Epithelial cell of prostate (primary cell): ENCODE results near the gene WDR70.
"Not testable (repeated sequence)": the region's sequence is repeated elsewhere in the genome, so short reads cannot be mapped to it uniquely, and the experiment has no call there.

Experiments
- DNase-seq: peaks from one replicate; pipeline ENCODE4 v3.0.0-alpha.2; 2011; ENCODE audit warnings: low read depth, low spot score
- H3K27ac ChIP-seq: fragments of 450-650 bp; 2 replicates; pipeline ENCODE4 v1.5.1; 2017; ENCODE audit warnings: mild to moderate bottlenecking

The WDR70 gene

DNA sequence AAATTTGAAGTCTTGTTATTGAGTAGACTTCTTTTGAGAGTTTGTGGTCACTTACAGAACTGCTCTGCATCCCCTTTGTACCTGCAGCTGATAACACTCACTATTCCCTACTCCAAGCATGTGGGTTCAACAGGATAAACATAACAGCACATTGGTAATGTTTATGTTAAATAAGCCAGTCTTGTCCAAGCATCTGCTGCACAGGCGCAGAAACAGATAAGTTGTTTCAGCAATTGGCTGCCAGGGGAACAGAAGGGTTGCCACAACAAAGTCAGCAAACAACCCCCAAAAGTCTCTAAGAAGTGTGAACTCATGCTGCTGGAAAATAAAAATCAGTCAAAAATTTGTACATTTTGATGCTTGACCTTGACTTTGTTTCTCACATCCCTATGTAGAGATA is 286.2 kb downstream of the WDR70 start:
- DNase-seq = no peak
- H3K27ac ChIP-seq = no peak overlapping the region

DNA sequence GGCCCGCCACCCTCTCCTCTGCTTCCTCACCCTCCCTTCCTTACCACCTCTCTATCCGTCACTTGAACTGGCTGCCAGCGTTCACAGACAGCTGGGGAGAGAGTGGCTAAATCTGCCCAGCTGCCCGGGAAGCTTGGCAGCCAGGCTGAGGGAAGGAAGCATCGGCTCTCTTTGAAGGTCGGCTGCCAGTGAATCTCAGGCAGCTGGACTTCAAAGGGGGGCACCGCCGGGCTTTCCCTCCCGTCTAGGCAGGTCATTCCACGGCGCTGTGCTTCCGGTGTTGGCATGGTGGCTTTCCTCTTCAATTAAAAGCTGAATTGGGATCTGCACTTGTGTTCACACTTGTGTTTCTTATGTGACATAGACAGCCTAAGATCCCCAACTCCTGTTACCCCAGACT is 286.8 kb downstream of the WDR70 start:
- H3K27ac ChIP-seq = no peak overlapping the region
- DNase-seq = no peak

DNA sequence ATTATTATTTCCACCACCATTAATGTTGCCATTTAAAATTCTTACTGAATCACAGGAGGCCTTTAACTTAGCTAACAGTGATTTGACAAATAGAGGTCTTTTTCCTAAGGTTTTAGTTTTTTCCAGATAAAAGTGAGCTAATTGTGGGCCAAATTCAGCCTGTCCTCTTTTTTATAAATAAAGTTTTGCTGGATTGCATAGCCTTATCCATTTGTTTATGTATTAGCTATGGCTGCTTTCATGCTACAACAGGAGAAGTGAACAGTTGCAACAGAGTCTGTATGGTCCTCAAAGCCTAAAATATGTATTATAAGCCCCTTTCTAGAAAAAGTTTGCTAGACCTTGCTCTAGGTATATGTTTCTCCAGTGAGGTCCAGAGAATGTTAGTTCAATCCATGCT is 288.3 kb downstream of the WDR70 start:
- DNase-seq = no peak

DNA sequence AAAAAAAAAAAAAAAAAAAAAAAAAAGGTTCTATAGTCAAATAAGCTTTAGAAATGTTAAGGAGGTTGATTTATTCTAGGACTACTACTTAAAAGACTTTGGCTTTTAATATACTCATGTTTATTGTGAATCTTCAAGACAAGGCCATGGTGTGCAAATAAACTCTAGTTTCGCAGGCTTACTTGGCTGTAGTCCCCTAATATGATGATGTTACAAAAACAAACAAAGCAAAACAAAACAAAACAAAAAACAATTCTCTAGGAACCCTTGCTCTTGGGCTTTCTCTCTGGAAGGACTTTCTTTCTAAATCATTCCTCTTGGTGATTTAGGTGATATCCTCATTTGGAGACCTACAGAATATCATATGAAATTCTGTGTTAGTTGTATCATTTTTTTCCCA is 288.7 kb downstream of the WDR70 start:
- peak overlapping the region; percentile 39 for H3K27ac ChIP-seq
- no peak for DNase-seq

More for the DNA sequence above, 288.3 kb downstream of the WDR70 start:
- H3K27ac ChIP-seq = no peak overlapping the region

DNA sequence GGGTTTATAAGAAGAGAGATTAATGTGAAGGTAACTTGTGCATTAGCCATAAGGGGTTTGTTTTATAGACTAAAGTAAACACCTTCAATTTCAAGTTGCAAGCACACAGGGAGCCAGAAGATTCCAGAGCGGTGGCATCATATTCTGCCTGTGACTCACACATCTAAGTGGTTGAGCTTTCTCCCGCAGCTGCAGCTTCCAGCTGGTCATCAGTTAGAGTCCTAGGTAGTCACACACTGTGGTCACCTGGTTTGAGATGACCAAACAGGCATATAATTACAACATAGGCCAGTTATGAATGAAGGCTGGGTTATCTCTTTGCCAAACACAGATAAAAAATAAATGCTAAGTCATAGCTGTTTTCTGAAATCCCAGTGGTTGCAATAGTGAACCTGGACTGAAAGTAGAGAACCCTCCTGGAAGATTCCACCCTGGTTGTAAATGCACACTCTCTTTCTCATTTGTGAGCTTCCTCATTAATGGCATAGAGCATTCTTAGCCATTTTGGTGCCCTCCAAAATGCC is 289.5 kb downstream of the WDR70 start:
- DNase-seq = peak; percentile 93
- peak overlapping the region; percentile 39 for H3K27ac ChIP-seq

DNA sequence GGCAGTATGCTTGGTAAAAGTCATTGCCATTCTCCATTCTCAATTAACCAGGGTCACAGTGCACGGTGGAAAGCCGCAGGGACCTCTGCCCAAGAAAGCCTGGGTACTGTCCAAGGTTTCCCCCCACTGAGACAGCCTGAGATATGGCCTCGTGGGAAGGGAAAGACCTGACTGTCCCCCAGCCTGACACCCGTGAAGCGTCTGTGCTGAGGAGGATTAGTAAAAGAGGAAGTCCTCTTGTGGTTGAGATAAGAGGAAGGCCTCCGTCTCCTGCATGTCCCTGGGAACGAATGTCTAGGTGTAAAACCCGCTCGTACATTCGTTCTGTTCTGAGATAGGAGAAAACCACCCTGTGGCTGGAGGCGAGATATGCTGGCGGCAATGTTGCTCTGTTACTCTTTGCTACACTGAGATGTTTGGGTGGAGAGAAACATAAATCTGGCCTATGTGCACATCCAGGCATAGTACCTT is 293.0 kb downstream of the WDR70 start:
- DNase-seq, H3K27ac ChIP-seq: not testable (repeated sequence)

DNA sequence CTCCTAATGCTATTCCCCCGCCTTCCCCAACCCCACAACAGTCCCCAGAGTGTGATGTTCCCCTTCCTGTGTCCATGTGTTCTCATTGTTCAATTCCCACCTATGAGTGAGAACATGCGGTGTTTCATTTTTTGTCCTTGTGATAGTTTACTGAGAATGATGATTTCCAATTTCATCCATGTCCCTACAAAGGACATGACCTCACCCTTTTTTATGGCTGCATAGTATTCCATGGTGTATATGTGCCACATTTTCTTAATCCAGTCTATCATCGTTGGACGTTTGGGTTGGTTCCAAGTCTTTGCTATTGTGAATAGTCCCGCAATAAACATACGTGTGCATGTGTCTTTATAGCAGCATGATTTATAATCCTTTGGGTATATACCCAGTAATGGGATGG is 295.2 kb downstream of the WDR70 start:
- not testable (repeated sequence) for H3K27ac ChIP-seq

DNA sequence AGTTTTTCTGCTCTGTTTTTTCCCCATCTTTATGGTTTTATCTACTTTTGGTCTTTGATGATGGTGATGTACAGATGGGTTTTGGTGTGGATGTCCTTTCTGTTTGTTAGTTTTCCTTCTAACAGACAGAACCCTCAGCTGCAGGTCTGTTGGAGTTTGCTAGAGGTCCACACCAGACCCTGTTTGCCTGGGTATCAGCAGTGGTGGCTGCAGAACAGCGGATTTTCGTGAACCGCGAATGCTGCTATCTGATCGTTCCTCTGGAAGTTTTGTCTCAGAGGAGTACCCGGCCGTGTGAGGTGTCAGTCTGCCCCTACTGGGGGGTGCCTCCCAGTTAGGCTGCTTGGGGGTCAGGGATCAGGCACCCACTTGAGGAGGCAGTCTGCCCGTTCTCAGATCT is 300.2 kb downstream of the WDR70 start:
- not testable (repeated sequence) for DNase-seq

More for the DNA sequence above, 295.2 kb downstream of the WDR70 start:
- DNase-seq = not testable (repeated sequence)

DNA sequence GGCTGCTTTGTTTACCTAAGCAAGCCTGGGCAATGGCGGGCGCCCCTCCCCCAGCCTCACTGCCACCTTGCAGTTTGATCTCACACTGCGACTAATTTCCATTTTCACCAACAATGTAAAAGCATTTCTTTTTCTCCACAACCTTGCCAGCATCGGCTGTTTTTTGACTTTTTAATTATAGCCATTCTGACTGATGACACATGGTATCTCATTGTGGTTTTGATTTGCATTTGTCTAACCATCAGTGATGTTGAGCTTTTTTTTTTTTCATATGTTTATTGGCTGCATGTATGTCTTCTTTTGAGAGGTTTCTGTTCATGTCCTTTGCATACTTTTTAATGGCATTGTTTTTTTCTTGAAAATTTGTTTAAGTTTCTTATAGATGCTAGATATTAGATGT is 300.8 kb downstream of the WDR70 start:
- DNase-seq, H3K27ac ChIP-seq: not testable (repeated sequence)

More for the DNA sequence above, 300.2 kb downstream of the WDR70 start:
- not testable (repeated sequence) for H3K27ac ChIP-seq

DNA sequence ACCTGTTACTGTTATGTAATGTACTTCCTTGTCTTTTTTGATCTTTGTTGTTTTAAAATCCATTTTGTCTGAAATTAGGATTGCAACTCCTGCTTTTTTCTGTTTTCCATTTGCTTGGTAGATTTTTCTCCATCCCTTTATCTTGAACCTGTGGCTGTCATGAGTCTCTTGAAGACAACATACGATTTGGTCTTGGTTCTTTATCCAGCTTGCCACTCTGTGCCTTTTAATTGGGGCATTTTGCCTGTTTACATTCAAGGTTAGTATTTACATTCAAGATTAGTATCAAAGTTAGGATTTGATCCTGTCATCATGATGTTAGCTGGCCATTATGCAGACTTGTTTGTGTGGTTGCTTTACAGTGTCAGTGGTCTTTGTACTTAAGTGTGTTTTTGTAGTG is 304.0 kb downstream of the WDR70 start:
- DNase-seq = no peak
- H3K27ac ChIP-seq = no peak overlapping the region

DNA sequence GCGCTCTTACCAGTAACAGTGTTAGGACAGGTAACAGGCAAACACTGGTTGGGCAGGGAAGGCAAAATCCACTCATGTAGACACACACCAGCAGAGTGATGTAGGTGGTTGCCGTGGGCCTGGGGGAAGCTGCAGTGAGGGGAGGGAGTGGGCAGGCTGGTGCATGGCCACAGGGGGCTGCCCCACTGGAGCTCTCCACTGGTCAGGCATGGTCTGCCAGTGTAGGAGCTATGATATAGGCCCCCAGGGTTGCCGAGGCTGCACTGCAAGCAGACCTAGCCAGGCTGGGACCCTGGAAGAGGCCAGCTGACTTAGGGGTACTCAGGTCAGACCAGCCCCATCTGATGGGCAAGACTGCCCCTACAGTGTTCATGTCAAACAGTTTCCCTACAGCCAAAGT is 306.1 kb downstream of the WDR70 start:
- DNase-seq = no peak
- no peak overlapping the region for H3K27ac ChIP-seq

DNA sequence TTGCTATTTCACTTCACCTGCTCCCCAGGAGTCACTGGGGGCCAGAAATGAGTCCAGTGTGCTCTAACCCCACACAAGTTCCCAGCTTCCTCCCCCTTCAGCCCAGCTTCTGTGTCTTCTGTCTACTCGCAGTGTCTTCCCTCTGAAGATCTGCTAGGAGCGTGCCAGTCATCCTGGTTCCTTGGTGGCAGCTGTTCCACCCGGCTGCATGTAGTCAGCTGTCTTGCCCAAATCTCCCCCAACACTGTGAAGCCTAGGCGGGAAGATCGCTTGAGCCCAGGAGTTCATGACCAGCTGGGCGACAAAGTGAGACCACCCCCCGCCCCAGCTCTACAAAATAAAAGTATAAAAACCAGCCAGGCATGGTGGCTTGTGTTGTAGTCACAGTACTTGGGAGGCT is 306.7 kb downstream of the WDR70 start:
- no peak overlapping the region for H3K27ac ChIP-seq
- DNase-seq = no peak

DNA sequence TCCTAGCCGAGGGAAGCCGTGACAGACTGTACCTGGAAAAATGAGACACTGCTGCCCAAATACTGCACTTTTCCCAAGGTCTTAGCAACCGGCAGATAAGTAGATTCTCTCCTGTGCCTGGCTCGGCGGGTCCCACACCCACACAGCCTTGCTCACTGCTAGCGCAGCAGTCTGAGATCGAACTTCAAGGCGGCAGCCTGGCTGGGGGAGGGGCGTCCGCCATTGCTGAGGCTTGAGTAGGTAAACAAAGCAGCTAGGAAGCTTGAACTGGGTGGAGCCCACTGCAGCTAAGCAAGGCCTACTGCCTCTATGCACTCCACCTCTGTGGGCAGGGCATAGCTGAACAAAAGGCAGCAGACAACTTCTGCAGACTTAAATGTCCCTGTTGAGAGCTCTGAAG is 309.8 kb downstream of the WDR70 start:
- DNase-seq, H3K27ac ChIP-seq: not testable (repeated sequence)

DNA sequence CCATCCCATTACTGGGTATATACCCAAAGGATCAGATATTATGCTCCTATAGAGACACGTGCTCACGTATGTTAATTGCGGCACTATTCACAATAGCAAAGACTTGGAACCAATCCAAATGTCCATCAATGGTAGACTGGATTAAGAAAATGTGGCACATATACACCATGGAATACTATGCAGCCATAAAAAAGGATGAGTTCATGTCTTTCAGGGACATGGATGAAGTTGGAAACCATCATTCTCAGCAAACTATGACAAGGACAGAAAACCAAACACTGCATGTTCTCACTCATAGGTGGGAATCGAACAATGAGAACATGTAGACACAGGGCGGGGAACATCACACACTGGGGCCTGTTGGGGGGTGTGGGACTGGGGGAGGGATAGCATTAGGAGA is 315.2 kb downstream of the WDR70 start:
- not testable (repeated sequence) for DNase-seq, H3K27ac ChIP-seq

DNA sequence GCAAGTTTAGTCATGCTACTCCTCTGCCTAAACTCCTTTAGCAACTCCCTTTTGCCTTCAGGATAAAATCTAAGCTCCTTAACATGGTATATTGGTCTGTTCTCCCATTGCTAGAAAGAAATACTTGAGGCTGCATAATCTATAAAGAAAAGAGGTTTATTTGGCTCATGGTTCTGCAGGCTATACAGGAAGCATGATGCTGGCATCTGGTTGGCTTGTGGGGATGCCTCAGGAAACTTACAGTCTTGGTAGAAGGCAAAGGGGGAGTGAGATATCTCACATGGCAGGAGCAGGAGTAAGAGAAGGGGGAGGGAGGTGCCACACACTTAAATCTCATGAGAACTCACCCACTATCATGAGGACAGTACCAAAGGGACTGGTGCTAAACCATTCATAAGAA is 315.7 kb downstream of the WDR70 start:
- no peak overlapping the region for H3K27ac ChIP-seq
- DNase-seq = no peak

DNA sequence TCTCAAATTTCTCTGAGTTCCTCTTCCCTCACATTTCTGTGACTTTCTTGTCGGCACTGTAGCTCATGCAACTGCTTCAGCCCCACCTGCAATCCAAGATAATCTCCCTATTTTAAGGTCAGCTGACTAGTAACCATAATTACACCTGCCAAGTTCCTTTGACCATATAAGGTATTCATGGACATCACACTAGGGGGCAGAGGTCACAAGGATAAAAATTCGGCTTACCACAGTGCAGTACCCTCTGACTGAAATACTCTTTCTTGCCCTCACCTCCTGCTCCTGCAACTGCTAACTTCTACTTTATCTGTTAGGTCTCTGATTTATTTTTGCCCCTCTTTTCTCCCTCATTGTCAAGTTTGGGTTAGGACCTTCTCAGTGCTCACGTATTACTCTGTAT is 316.5 kb downstream of the WDR70 start:
- H3K27ac ChIP-seq = no peak overlapping the region
- no peak for DNase-seq

DNA sequence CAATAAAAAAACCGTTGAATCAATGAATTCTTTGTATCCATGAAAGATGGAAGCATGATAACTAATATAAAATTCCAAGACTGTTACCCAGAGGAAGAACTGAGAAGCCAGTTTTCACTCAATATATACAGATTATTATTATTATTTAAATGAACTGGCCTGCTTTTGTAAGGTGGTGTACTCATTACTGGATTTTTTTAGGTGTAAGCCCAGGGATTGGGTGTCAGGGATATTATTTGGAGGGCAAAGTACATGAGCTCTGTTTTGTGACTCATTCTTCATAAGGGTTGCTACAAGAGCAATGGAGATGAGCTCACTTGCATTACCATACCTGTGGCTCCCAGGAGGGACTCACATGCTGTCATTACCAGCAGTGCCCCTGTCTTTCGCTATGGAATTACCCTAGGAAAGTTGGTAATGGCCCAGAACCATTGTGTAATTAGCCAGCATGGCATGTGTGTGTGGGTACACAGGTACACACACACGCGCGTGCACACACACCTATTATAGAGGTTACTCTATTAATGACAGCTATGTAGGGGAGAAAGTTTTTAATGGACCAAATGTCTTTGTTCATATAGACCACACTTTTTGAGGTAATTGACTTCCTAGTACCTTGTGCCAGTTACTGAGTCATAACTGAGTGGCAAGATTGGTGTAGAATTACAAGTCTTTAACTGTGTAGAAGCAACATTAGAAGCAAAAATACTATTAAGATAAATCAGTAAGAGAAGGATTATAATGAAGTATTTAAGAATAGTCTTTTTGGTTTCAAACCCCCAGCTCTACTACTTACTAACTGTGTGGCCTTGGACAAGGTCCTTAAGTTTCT is 317.3 kb downstream of the WDR70 start:
- H3K27ac ChIP-seq = peak overlapping the region; percentile 43
- peak; percentile 73 for DNase-seq

DNA sequence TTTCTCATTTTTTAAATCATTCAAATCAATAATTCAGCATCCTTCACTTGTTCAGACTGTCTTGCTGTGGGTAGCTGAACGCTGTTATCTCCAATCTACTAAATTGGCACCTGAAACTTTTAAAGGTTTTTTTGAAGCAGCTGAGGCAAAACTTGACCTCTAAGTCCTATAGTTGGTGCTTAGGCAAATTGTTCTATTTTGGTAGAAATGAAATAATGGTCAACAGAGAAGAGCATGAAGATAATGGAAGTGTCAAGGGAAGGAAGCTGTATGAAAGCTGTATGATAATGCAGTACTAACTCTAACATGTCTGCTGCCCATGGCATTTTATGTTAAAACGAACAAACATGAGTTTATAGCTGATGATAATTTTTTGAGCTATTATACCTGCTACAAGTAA is 322.8 kb downstream of the WDR70 start:
- H3K27ac ChIP-seq = no peak overlapping the region
- DNase-seq = no peak

DNA sequence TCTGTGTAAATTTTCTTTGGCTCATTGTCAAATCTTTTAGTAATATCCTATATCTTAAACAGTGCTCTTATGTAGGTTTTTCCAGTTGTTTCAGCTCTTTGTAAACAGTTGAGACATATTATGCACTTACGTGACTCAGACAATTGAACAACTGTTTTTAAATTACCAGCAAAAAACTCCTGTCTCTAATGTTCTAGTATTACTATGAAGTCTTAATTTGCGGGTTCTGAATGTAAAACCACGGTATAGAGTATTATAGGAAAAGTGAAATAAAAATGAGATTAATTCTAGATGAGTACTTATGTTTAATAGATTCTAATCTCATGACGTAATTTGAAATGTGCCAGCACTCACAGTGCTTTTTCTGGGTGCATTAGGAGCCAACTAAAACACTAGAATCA is 324.7 kb downstream of the WDR70 start:
- DNase-seq = no peak
- no peak overlapping the region for H3K27ac ChIP-seq

DNA sequence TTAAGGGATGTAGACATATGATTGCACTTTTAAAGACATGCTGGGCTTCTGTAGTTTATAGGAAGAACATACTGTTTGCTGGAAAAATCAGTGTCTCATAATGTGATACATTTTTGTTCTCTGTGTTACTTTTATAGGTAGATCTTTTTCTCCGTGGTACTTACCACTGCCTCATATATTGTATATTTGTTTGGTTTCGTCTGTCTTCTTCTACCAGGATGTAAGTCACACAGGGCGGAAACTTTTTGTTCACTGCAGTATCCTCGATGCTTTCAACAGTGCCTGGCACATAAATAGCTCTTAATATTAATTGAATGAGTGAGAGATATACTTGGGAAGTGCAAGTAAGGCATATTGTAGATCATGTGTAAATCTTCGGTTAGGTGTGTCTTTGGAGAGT is 325.3 kb downstream of the WDR70 start:
- H3K27ac ChIP-seq = no peak overlapping the region
- DNase-seq = no peak

DNA sequence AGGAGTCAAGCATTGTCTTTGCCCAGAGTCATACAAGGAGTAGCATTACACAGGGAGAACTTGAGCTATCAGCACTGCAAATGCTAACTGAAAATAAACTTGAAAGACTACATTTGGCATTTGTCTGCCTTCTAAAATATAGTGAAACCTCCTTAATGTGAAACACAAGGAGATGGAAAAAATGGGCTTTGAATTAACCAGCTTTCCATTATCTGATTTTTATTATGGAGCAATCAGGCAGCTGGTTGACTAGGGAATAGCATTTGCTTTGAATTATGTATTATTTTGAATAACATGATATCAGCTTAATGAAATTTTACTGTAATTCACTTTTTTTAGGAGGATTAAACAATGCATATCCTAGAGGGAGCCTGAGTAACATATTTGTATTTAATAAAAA is 329.9 kb downstream of the WDR70 start:
- H3K27ac ChIP-seq = no peak overlapping the region
- no peak for DNase-seq

DNA sequence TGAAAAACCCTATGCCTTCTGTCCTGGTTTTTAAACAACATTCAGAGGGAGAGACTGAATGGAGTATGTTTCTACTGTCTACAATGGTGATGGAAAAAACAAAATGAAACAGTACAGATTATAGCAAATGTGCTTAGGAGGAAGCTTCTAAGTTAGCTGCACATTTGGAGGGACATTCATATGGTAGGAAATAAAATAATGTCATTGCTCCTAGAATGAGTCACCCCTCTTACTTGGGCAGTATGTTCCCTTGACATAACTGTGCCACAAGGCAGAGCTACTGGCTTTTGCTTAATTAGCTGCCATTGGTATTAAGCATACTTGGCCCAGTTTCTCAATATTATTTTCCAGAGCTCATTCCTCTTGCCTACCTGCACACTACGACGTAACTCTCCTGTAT is 331.8 kb downstream of the WDR70 start:
- no peak overlapping the region for H3K27ac ChIP-seq
- DNase-seq = no peak
